Mammary epithelial cell (primary cell): ENCODE results near the gene CPNE4.

ENCODE experiments used
- EZH2 ChIP-seq: IDR thresholded peaks from 2 replicates; pipeline ENCODE4 v1.6.1; 2012; ENCODE audit warnings: low read length, inconsistent platforms, borderline replicate concordance
- TF ChIP-seq, protein P1 (sequence below), 2 donors: IDR thresholded peaks in 1 of 2; conservative IDR thresholded peaks in 1 of 2; 2 replicates each; pipeline ENCODE4 v1.5.1; 2011 to 2012; ENCODE audit warnings: inconsistent platforms in 2 of 2, low read length in 2 of 2, mild to moderate bottlenecking in 2 of 2, control low read depth in 1 of 2, low read depth in 1 of 2; ENCODE audit not compliant: insufficient read depth in 1 of 2; ENCODE audit errors: extremely low read depth in 1 of 2

DNA sequence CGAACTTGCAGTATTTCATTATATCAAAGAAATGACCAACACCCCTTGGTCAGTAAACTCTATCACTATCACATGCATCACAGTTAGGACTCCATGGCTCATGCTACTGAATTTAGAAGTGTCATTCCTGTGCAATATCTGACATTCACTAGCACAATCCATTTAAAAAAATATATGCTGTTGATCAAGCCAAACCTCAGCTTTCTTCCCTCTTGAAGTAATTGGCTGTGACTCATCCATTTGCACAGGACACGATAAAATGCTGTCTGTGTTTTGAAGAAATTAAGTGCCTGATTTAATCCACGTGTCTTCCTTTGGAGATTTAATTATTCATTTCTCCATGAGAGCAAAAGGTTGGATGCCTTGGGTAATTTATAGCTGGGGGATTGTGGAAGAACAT, 38.9 kb downstream of the CPNE4 start:
- TF ChIP-seq, protein P1, sequence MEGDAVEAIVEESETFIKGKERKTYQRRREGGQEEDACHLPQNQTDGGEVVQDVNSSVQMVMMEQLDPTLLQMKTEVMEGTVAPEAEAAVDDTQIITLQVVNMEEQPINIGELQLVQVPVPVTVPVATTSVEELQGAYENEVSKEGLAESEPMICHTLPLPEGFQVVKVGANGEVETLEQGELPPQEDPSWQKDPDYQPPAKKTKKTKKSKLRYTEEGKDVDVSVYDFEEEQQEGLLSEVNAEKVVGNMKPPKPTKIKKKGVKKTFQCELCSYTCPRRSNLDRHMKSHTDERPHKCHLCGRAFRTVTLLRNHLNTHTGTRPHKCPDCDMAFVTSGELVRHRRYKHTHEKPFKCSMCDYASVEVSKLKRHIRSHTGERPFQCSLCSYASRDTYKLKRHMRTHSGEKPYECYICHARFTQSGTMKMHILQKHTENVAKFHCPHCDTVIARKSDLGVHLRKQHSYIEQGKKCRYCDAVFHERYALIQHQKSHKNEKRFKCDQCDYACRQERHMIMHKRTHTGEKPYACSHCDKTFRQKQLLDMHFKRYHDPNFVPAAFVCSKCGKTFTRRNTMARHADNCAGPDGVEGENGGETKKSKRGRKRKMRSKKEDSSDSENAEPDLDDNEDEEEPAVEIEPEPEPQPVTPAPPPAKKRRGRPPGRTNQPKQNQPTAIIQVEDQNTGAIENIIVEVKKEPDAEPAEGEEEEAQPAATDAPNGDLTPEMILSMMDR (conservative IDR thresholded peaks at IDR 0.05 in 1 of 2, IDR thresholded peaks at IDR 0.05 in 1 of 2; ENCODE audit: extremely low read depth in 1 of 2, insufficient read depth in 1 of 2, low read depth in 1 of 2, low read length in 2 of 2): no peak
- TF ChIP-seq EZH2: no peak
